B cell (primary cell): ENCODE results near the gene TMPRSS7. TPM values are rescaled to one million over a fixed set of nuclear protein-coding genes. Genes with fewer than 3 reads are reported as not detected.

ENCODE experiments used
- ATAC-seq: fragments of 200-7000 bp; cut with Tn5 transposase; one replicate; pipeline ENCODE4 v1.10.0; 2021; ENCODE audit warnings: low read depth, mild to moderate bottlenecking, moderate number of reproducible peaks, moderate library complexity
- CTCF ChIA-PET: fragments of 350-600 bp; sonication (Branson Sonifier 250); formaldehyde crosslinking; loops from one replicate; lab custom pipeline; 2021; ENCODE audit warnings: antibody characterized with exemption, inconsistent platforms; lab: Charles Lee
- POLR2A ChIA-PET: fragments of 350-600 bp; sonication (Branson Sonifier 250); formaldehyde crosslinking; loops from one replicate; lab custom pipeline; 2021; ENCODE audit warnings: antibody characterized with exemption; lab: Charles Lee
- DNase-seq: peaks from one replicate; pipeline ENCODE4 v3.0.0; 2013
- H2AFZ ChIP-seq: 2 replicates; pipeline ENCODE4 v1.6.1; 2012; ENCODE audit warnings: mild to moderate bottlenecking, low read depth, low read length; ENCODE audit not compliant: insufficient read depth, poor library complexity, severe bottlenecking
- H3K27ac ChIP-seq, 2 donors: 1 replicate in 1 of 2; 2 replicates in 1 of 2; pipeline ENCODE4 v1.5.1; 2012 to 2013; ENCODE audit warnings: low read length in 2 of 2, mild to moderate bottlenecking in 2 of 2, moderate library complexity in 1 of 2
- H3K27me3 ChIP-seq, 4 experiments: fragments of 200-600 bp in 1 of 4; sonication (generic) in 1 of 4; replicated peaks in 1 of 4; 1 replicate in 2 of 4; 2 replicates in 2 of 4; pipeline versions ENCODE4 v1.6.1 to v1.7.0; 2013 to 2016; ENCODE audit warnings: low read length in 3 of 4, mild to moderate bottlenecking in 2 of 4, mixed read lengths in 1 of 4, moderate library complexity in 1 of 4; ENCODE audit not compliant: insufficient read depth in 4 of 4, control insufficient read depth in 3 of 4; ENCODE audit errors: control extremely low read depth in 1 of 4
- H3K36me3 ChIP-seq, 2 experiments: replicated peaks in 1 of 2; 1 replicate in 1 of 2; 2 replicates in 1 of 2; pipeline versions ENCODE4 v1.6.1 to v1.7.1; 2013; ENCODE audit warnings: low read length in 1 of 2; ENCODE audit not compliant: insufficient read depth in 2 of 2, control insufficient read depth in 1 of 2; ENCODE audit errors: control extremely low read depth in 1 of 2, extremely low read depth in 1 of 2
- H3K4me1 ChIP-seq, 2 donors: fragments of 200-600 bp in 1 of 2; sonication (generic) in 1 of 2; 1 replicate in 1 of 2; 2 replicates in 1 of 2; pipeline versions ENCODE4 v1.5.1 to v1.6.1; 2013 to 2017; ENCODE audit warnings: low read length in 2 of 2; ENCODE audit not compliant: control insufficient read depth in 2 of 2, insufficient read depth in 2 of 2
- H3K4me2 ChIP-seq: replicated peaks from 2 replicates; pipeline ENCODE3; 2012; ENCODE audit warnings: mild to moderate bottlenecking, low read depth, low read length; ENCODE audit not compliant: poor library complexity, severe bottlenecking
- H3K4me3 ChIP-seq, 5 experiments: fragments of 200-600 bp in 1 of 5; sonication (generic) in 1 of 5; 1 replicate in 3 of 5; 2 replicates in 2 of 5; pipeline versions ENCODE4 v1.5.1 to v1.7.0; 2011 to 2016; ENCODE audit warnings: low read length in 4 of 5, mild to moderate bottlenecking in 4 of 5, low read depth in 2 of 5, control low read depth in 1 of 5, moderate library complexity in 1 of 5; ENCODE audit not compliant: insufficient read depth in 1 of 5; ENCODE audit errors: control extremely low read depth in 1 of 5, extremely low read depth in 1 of 5
- H3K79me2 ChIP-seq: fragments of 200-600 bp; sonication (generic); one replicate; pipeline ENCODE4 v1.6.0; 2016; ENCODE audit warnings: low read length; ENCODE audit not compliant: control insufficient read depth, insufficient read depth
- H3K9ac ChIP-seq: fragments of 200-600 bp; sonication (generic); 2 replicates; pipeline ENCODE4 v1.6.1; 2017; ENCODE audit warnings: mild to moderate bottlenecking, low read length, moderate library complexity
- H3K9me3 ChIP-seq, 3 donors: one replicate each; pipeline versions ENCODE4 v1.6.1 to v1.7.1; 2013; ENCODE audit warnings: low read length in 2 of 3; ENCODE audit not compliant: control insufficient read depth in 2 of 3, insufficient read depth in 1 of 3; ENCODE audit errors: control extremely low read depth in 1 of 3
- H4K20me1 ChIP-seq: 2 replicates; pipeline ENCODE4 v1.6.0; 2012; ENCODE audit warnings: mild to moderate bottlenecking, low read length; ENCODE audit not compliant: insufficient read depth, control insufficient read depth, poor library complexity, severe bottlenecking
- H3K27ac Mint-ChIP-seq: one replicate; pipeline ENCODE4 v1.8.0; 2021; ENCODE audit warnings: mixed read lengths
- H3K27me3 Mint-ChIP-seq: one replicate; pipeline ENCODE4 v1.8.0; 2021; ENCODE audit warnings: mixed read lengths
- H3K4me1 Mint-ChIP-seq: one replicate; pipeline ENCODE4 v1.8.0; 2021; ENCODE audit warnings: mixed read lengths
- H3K4me3 Mint-ChIP-seq: one replicate; pipeline ENCODE4 v1.8.0; 2021; ENCODE audit warnings: mixed read lengths
- H3K9me3 Mint-ChIP-seq: one replicate; pipeline ENCODE4 v1.8.0; 2022; ENCODE audit warnings: mixed read lengths; ENCODE audit not compliant: insufficient read depth
- CTCF ChIP-seq: fragments of 200-600 bp; IDR thresholded peaks from one replicate; pipeline ENCODE4 v1.8.0; 2022; ENCODE audit warnings: antibody characterized with exemption, mild to moderate bottlenecking
- EZH2 ChIP-seq: IDR thresholded peaks from 2 replicates; pipeline ENCODE4 v1.6.1; 2012; ENCODE audit warnings: borderline replicate concordance, low read depth, mild to moderate bottlenecking, moderate library complexity, low read length; ENCODE audit not compliant: insufficient read depth, poor library complexity, severe bottlenecking
- WGBS: methylation state at CpG from one replicate; pipeline ENCODE4 v1.1.5; 2013; ENCODE audit warnings: missing lambda C conversion rate; ENCODE audit not compliant: insufficient coverage; 5-methylcytosine and 5-hydroxymethylcytosine counted together
- intact Hi-C: fragments of 100-400 bp; cut with micrococcal nuclease; formaldehyde crosslinking; loops from one replicate; pipeline ENCODE4 v1.10.0; 2022
- polyA plus RNA-seq: library from polyadenylated mRNA; depleted of rRNA; stranded (reverse); fragments of >200 nt; gene quantifications from 2 replicates; pipeline ENCODE4 v1.2.3, GENCODE V29; 2012
- total RNA-seq, 2 donors: library from RNA; stranded (reverse); fragments of 120-200 nt in 1 of 2; gene quantifications; 1 replicate in 1 of 2; 2 replicates in 1 of 2; pipeline versions ENCODE4 v1.2.3 to v1.2.4, GENCODE V29; 2013 to 2022

The TMPRSS7 gene
- total and polyA plus RNA-seq, 2 donors (not counting 1 experiment from before 2014, with no cell fraction given), result not detected

DNA sequence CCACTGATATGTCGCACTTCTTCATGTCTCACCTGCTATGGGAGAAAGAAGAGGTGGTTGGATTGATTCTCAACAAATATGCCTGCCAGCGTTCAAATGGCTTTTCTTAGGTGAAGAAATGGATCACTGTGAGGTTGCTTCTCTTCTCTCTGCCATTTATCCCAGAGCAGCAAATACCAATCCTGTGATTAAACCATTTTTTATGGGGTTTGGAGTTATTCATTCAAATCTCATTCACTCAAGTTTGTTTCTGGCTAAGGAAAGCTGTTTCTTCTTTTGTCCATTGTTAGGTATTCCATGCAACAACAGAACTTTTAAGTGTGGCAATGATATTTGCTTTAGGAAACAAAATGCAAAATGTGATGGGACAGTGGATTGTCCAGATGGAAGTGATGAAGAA lies 39.5 kb downstream of the TMPRSS7 start:
- H4K20me1 ChIP-seq, result no peaks in the 10 kb centered on the region
- H3K4me2 ChIP-seq, result no peak overlapping the region
- no peaks in the 10 kb centered on the region for H3K79me2 ChIP-seq
- no CpG with 5 or more reads among the region's 2 CpGs for WGBS
- H3K9ac ChIP-seq, result no peak overlapping the region
- ATAC-seq (no peak), DNase-seq (no peak)
- peaks cover 45% of the 10 kb centered on the region for H3K27me3 Mint-ChIP-seq
- no peaks in the 10 kb centered on the region for H3K9me3 ChIP-seq
- no peak overlapping the region for H3K4me3 ChIP-seq
- H3K36me3 ChIP-seq, result no peaks in the 10 kb centered on the region
- peaks cover 0 to 10% (median 2%) of the 10 kb centered on the region in 4 experiments for H3K27me3 ChIP-seq
- no peaks in the 10 kb centered on the region for H3K4me1 ChIP-seq
- H3K27ac Mint-ChIP-seq, result no peak overlapping the region
- H3K4me1 Mint-ChIP-seq, result peaks cover 6% of the 10 kb centered on the region
- POLR2A ChIA-PET, result no interaction called here
- no peak overlapping the region for H3K4me3 Mint-ChIP-seq
- H3K27ac ChIP-seq, result no peak overlapping the region
- H3K9me3 Mint-ChIP-seq, result no peaks in the 10 kb centered on the region
- intact Hi-C loops, result no loop called here
- CTCF ChIA-PET, result no interaction called here
- no peak for TF ChIP-seq EZH2
- TF ChIP-seq CTCF, result no peak
- H2AFZ ChIP-seq, result no peak overlapping the region

- intact Hi-C loops, result no loop called here
- Mint-ChIP-seq H3K9me3 (no peaks in the 10 kb centered on the region), H3K27me3 (peaks cover 43% of the 10 kb centered on the region), H3K4me1 (peaks cover 6% of the 10 kb centered on the region), H3K27ac (no peak overlapping the region), H3K4me3 (no peak overlapping the region)
- POLR2A ChIA-PET, result no interaction called here
- Histone ChIP-seq H3K27ac (no peak overlapping the region), H3K9ac (no peak overlapping the region), H3K27me3 (peaks cover 0 to 10% (median 2%) of the 10 kb centered on the region in 4 experiments), H3K79me2 (no peaks in the 10 kb centered on the region), H3K4me1 (no peaks in the 10 kb centered on the region), H3K4me2 (no peak overlapping the region), H4K20me1 (no peaks in the 10 kb centered on the region), H3K4me3 (no peak overlapping the region), H3K9me3 (no peaks in the 10 kb centered on the region), H2AFZ (no peak overlapping the region), H3K36me3 (no peaks in the 10 kb centered on the region)
- no peak for TF ChIP-seq EZH2
- TF ChIP-seq CTCF, result no peak
- ATAC-seq (no peak), DNase-seq (no peak)
- WGBS, result 93% methylated on average over 4 of the region's 6 CpGs
- CTCF ChIA-PET, result no interaction called here
These were observed 40.3 kb downstream of the TMPRSS7 start for GRCh38 chr3:112074616-112075497.
